Bone marrow (tissue), 2 donors: ENCODE data around the gene NEK1.
A peak's percentile ranks its signal among the peaks of the same experiment; 100 is the strongest.
"Not testable (repeated sequence)": the region's sequence is repeated elsewhere in the genome, so short reads cannot be mapped to it uniquely, and the experiment has no call there.

Experiments used
- DNase-seq, 2 donors: peaks; one replicate each; lab custom pipeline; 2025; lab: John Stamatoyannopoulos, UW

The NEK1 gene

GRCh38 chr4:169427727-169428126, 184.7 kb downstream of the NEK1 start:
- not testable (repeated sequence) for DNase-seq

DNA sequence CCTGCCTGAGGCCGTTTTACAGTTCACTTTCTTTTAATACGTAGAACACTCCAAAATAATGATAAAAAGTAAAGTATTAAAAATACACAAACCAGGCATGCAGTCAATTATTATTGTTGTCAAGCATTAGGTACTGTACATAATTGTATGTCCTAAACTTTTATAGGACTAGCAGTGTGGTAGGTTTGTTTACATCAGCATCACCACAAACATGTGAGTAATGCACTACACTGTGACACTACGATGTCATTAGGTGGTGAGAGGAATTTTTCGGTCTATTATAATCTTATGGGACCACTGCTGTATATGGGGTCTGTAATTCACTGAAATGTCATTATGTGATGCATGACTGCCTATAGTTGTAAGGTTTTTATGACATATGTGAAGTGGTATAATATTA, 192.1 kb downstream of the NEK1 start:
- DNase-seq = no peak

GRCh38 chr4:169418846-169419245, 193.5 kb downstream of the NEK1 start:
- DNase-seq = no peak

DNA sequence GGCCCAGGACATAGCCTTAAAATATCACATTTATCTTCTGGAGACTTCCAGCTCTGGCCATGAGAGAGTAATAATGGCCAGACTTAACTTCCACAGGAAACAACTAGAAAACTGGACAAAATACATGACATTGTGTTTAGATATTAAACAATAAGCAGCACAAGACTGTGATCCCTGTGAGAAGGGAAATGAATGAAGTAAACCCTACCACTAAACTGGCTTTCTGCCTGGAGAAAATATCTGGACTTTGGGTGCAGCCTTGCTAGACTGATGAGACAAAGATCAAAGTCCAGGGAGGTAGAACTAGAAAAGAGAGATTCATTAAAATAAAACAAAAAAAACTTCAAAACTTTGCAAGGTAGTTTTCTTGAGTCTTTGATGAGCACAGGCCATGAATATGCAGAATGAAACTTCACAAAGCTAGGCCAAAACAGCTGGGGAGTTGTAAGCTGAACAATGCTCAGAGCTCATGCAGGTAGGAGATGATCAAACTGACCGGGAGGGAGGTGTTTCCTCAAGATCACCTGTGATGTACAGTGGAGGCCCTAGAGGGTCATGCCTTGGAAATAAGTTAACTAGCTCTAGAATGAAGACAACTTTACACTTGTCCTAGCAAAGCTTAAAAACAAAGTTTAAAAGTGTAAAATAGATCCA, 194.6 kb downstream of the NEK1 start:
- DNase-seq = no peak

DNA sequence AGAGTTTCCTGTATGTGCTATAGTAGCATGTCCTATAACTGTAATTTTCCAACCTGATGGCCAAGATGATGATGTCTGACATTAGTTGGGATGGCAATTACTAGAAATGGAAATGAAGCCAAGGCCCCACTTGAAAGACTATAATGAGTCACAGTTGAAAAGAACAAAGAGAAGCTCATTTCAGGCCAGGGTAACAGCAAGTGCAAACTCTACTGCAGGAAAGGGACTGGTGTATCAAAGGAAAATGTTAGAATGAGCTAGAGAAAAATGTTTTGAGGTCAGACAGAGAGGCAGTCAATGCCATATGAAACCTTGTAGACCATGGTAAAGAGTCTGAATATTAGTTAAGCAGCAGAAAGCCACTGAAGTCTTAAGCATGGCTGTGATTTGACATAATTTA, 195.4 kb downstream of the NEK1 start:
- no peak for DNase-seq

GRCh38 chr4:169416461-169416860, 195.9 kb downstream of the NEK1 start:
- DNase-seq = no peak

GRCh38 chr4:169414913-169415312, 197.5 kb downstream of the NEK1 start:
- DNase-seq = no peak

DNA sequence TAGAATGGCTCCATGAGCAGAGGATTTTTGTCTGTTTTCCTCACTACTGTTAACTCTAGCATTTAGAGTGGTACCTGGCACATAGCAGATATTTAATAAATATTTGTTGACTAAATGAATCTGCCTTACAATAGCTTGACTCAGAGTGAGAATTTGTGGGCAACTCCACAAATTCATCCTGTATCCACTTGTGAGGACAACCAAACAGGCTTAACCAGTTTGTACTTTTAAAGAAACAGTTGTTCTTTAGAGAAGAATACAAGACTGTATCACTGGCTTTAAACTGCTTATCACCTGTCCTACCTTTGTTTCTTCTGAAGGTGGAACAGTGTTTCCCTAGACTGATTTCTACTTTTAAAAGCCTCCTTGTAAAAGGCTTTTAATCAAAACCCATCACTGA, 200.3 kb downstream of the NEK1 start:
- DNase-seq = no peak

DNA sequence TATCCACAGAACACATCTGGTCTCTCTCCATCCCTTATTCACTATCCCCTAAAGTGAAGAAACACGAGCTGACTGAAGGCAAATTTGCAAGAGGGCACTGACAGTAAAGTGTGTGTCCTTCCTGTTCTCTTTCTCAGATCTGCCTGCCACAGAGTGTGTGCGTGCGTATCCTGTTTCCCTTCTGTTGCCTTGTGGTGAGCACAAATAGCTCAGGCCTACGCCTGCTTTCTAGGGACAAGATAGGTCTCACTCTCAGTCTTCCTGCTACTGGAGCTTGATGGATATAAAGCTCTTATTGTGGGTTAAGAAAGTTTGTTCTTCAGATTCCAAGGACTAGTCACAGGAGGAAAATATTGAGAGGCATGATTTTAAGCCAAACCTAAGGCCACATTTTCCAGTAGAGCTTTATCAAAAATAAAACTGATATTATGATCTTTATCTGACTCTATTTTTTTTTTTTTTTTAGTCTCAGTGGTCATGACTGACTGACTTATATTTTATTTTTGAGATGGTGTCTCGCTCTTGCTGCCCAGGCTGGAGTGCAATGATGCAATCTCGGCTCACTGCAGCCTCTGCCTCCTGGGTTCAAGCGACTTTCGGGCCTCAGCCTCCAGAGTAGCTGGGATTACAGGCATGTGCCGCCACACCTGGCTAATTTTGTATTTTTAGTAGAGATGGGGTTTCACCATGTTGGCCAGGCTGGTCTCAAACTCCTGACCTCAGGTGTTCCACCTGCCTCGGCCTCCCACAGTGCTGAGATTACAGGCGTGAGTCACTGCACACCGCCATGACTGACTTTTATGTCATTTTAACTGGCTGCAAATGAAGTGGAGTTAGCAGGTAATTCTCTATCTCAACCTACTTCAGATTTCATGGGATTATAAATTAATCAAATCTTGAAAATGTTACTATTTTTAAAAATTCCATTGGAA, 201.3 kb downstream of the NEK1 start:
- DNase-seq = peak in 1 of 2 donors; percentile 94

- no peak for DNase-seq
These were observed 205.1 kb downstream of the NEK1 start for GRCh38 chr4:169407217-169407845.

DNA sequence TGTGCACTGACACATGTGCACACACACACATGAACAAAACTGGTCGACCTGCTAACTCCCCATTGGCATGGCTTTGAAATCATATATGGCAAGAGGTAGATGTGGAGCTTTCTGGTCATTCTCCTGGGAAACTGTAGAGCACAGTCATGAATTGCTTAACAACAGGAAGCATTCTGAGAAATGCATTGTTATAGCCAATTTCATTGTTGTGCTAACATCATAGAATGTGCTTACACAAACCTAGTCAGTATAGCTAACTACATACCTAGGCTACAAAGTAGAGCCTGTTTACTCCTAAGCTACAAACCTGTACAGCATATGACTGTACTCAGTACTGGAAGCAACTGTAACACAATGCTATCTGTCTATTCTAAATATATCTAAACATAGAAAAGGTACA, 207.4 kb downstream of the NEK1 start:
- no peak for DNase-seq

DNA sequence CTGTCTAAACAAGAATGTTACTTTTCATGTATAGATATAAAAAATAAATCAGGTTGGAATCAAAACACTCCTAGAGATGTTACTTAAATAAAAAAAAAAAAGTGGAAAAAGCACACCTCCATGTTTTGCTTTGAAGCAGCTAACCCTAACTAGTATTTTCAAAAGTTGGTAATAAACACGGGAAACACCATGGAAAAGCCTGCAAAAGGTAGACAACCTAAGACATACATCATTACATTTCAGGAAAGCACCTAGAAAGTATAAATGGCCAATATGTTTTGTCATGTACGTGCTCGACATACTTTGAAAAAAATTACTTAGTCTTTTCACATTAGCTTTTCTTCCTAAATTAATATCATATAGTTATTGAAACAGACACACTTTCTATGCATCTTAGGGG, 211.6 kb downstream of the NEK1 start:
- no peak for DNase-seq

GRCh38 chr4:169399976-169400767, 212.2 kb downstream of the NEK1 start:
- no peak for DNase-seq

- DNase-seq = peak in 1 of 2 donors; percentile 76
These were observed 214.1 kb downstream of the NEK1 start for GRCh38 chr4:169398316-169398715.

DNA sequence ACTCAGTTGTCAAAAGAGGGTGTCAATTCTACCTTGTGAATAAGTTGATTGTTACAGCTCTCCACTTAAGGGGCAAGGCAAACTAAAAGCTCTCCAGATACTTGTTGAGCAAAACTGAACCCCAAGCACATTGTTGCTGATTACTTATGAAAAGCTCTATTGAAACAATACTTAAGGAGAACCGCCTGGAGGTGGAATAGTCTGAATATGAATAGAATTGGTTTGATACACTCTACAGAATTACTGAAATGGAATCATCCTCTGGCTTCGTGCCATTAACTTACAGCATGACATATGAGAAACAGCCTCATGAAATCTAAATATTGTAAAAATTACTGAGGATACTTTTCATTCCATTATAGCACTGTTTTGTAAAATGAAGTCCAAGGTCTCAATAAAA, 214.6 kb downstream of the NEK1 start:
- no peak for DNase-seq

GRCh38 chr4:169385376-169385775, 227.0 kb downstream of the NEK1 start:
- no peak for DNase-seq

GRCh38 chr4:169384779-169385178, 227.6 kb downstream of the NEK1 start:
- DNase-seq = no peak

DNA sequence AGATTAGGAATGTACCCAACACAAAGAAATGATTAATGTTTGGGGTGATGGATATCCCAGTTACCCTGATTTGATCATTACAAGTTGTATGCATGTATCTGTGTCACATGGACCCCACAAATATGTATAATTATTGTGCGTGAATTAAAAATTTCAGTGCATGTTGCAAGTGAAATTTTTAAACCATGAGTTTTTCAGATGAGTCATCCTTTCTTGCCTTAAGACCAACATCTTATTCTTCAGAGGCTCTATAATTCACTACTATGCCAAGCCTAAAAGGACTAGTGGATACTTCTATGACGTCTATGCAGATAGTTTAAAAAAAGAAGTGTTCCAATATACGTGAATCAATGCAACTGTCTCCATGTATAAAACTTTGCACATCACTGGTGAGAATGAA, 228.7 kb downstream of the NEK1 start:
- no peak for DNase-seq

- no peak for DNase-seq
These were observed 232.7 kb downstream of the NEK1 start for GRCh38 chr4:169379688-169380087.

DNA sequence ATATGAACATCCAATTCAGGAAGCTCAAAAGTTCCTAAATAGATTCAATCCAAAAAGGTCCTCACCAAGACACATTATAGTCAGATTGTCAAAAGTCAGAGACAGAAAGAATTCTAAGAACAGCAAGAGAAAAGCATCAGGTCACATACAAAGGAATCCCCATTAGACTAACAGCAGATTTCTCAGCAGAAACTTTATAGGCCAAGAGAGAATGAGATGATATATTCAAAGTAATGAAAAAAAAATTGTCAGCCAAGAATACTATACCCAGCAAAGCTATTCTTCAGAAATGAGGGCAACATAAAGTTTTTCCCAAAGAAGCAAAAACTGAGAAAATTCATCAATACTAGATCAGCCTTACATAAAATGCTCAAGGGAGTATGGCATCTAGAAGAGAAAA, 235.0 kb downstream of the NEK1 start:
- DNase-seq = no peak

GRCh38 chr4:169376421-169376820, 236.0 kb downstream of the NEK1 start:
- DNase-seq = no peak

GRCh38 chr4:169372791-169373190, 239.6 kb downstream of the NEK1 start:
- no peak for DNase-seq
